ENCODE results near the gene COQ5. TPM values are rescaled to one million over a fixed set of nuclear protein-coding genes. Genes with fewer than 3 reads are reported as not detected.

COQ5 gene
- total RNA-seq, 1 donor, result 26.1 TPM

GRCh38 chr12:120466560-120467315 is 62.2 kb downstream of the COQ5 start:
- peak; percentile 58 for DNase-seq (ENCODE audit: low read depth)
- TF ChIP-seq CTCF (IDR thresholded peaks at IDR 0.05; ENCODE audit: insufficient read depth, low read length), result peak; percentile 70
- no peak overlapping the region for H3K4me3 ChIP-seq (ENCODE audit: low read depth, low read length)

DNA sequence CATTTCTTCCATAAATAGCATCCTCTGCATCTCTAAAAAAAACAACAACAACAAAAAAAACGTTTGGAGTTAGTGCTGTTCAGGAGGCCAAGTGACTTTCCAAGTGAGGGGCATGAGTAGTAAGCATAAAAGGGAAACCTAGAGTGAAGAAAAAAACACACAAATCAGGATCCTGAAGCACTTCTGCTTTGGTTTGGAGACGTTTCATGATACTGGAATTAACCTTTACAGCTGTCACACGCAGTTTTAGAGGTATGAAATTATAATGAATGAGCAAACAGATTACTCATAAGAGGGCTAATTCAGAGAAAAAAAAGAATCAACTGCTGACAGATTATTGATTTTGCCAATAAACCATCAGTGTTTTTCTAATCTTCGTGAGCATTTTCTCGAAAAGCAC is 63.2 kb downstream of the COQ5 start:
- TF ChIP-seq CTCF (IDR thresholded peaks at IDR 0.05; ENCODE audit: insufficient read depth, low read length), result no peak
- DNase-seq (ENCODE audit: low read depth), result no peak

DNA sequence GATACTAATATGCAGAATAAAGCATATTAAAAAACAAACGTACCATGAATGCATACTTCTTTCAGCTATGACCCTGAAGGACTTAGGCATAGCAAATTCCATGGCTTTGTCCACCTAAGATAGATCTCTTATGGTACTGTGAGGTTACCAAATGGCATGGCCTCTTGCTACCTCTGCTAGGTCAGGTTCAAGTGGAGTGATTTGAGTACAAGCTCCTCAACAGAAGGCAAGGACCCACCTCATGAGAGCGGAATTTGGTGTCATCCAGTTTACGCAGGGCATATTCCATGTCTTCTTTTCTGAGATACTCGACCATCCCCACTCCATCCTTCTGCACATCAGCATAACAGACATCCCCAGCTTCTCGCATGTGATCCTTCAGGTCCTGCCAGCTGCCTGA is 65.2 kb downstream of the COQ5 start:
- no peak for DNase-seq (ENCODE audit: low read depth)
- H3K4me3 ChIP-seq (ENCODE audit: low read depth, low read length), result no peak overlapping the region
- no peak for TF ChIP-seq CTCF (IDR thresholded peaks at IDR 0.05; ENCODE audit: insufficient read depth, low read length)

More for the DNA sequence above, 63.2 kb downstream of the COQ5 start:
- H3K4me3 ChIP-seq (ENCODE audit: low read depth, low read length), result no peak overlapping the region

- H3K4me3 ChIP-seq (ENCODE audit: low read depth, low read length), result no peak overlapping the region
- TF ChIP-seq CTCF (IDR thresholded peaks at IDR 0.05; ENCODE audit: insufficient read depth, low read length), result no peak
- no peak for DNase-seq (ENCODE audit: low read depth)
Measured at GRCh38 chr12:120462099-120462640, 66.8 kb downstream of the COQ5 start.

DNA sequence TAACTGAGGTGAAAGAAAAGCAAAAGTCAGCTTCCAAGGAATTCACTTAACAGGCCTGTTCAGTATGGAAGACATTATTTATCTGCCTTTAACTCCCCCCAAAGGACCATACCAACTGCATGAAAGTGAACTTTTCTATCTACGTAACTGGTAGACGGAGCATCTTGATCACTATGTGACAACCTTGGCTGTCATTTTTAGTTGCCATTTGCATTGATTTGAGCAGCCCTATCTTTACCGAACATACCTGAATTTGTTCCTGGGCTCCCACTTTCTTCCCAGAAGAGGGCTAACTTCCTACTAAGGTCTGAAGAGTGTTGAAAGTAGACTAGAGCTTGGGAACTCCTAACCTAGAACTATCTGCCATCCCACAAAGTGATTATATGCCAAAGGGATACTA is 68.8 kb downstream of the COQ5 start:
- no peak for DNase-seq (ENCODE audit: low read depth)
- no peak for TF ChIP-seq CTCF (IDR thresholded peaks at IDR 0.05; ENCODE audit: insufficient read depth, low read length)
- H3K4me3 ChIP-seq (ENCODE audit: low read depth, low read length), result no peak overlapping the region

GRCh38 chr12:120457133-120457532 is 71.8 kb downstream of the COQ5 start:
- DNase-seq (ENCODE audit: low read depth), result no peak
- no peak overlapping the region for H3K4me3 ChIP-seq (ENCODE audit: low read depth, low read length)
- TF ChIP-seq CTCF (IDR thresholded peaks at IDR 0.05; ENCODE audit: insufficient read depth, low read length), result peak; percentile 38
